ENCODE results near the gene MDM1. TPM values are rescaled to one million over a fixed set of nuclear protein-coding genes. Genes with fewer than 3 reads are reported as not detected.

MDM1 gene
- total and polyA plus RNA-seq, 4 donors: 23.1 to 36.3 (median 34.5) TPM

DNA sequence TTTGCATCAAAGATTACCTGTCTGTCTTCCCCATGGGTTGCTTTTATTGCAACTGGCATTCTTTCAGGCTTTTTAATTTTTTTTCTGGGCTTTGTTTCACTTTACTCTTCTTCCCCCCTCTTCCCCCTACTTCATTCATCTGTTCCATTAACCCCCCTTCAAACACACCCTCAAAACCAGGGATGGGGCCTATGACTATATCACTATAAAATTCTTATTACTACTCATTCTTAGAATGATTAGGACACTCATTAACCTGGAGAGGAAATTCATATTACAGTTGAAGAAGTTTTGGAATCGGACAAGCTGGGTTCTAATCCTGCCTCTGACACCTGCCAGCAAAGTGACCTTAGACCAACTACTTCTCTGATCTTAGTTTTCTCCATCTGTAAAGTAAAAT, 24.8 kb upstream of the MDM1 start:
- Histone ChIP-seq H3K27ac (ENCODE audit: low read depth, low read length) (no peak overlapping the region), H3K27me3 (ENCODE audit: control insufficient read depth, insufficient read depth, low read length) (no peaks in the 10 kb centered on the region), H3K4me3 (ENCODE audit: low read depth, low read length) (no peak overlapping the region), H3K36me3 (ENCODE audit: control insufficient read depth, insufficient read depth, low read length) (no peaks in the 10 kb centered on the region), H3K9me3 (ENCODE audit: control insufficient read depth, insufficient read depth, low read length) (no peaks in the 10 kb centered on the region), H3K4me1 (ENCODE audit: control insufficient read depth, insufficient read depth, low read length) (peaks cover 4% of the 10 kb centered on the region)
- WGBS (ENCODE audit: insufficient coverage): no CpG with 5 or more reads among the region's 1 CpG
- no peak for DNase-seq (ENCODE audit: low read depth in 4 of 6, low spot score in 6 of 6)

GRCh38 chr12:68356060-68356695, 24.0 kb upstream of the MDM1 start:
- H3K27ac ChIP-seq (ENCODE audit: low read depth, low read length): no peak overlapping the region

DNA sequence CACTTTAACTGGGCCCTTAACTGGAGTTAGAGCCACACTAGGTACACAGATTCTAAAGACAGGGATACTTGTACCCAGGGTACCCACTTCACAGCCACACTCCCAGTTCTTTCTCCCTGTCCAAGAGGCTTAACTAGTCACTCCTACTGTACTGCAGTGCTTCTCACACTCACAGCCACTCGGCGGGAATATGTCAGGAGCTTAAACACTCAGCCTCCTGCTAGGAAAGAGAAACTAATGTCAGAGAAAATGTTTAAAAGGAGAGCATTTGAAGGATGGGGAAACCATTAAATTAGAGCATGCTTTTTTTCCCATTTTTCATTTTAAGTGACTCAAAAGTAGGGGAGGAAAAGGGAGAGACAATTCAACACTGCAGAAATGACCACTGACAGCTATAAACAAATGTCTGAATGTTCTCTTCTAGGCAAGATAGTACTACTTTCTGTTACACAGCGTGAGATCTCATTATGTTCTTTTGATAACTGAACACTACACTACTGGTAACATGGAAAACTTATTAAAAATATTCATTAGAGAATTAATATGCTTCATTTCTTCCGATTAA, 22.9 kb upstream of the MDM1 start:
- Histone ChIP-seq H3K4me3 (ENCODE audit: low read depth, low read length) (no peak overlapping the region), H3K36me3 (ENCODE audit: control insufficient read depth, insufficient read depth, low read length) (no peaks in the 10 kb centered on the region), H3K27me3 (ENCODE audit: control insufficient read depth, insufficient read depth, low read length) (no peaks in the 10 kb centered on the region), H3K9me3 (ENCODE audit: control insufficient read depth, insufficient read depth, low read length) (no peaks in the 10 kb centered on the region), H3K27ac (ENCODE audit: low read depth, low read length) (no peak overlapping the region), H3K4me1 (ENCODE audit: control insufficient read depth, insufficient read depth, low read length) (peaks cover 4% of the 10 kb centered on the region)
- WGBS (ENCODE audit: insufficient coverage): no CpG with 5 or more reads among the region's 4 CpGs
- DNase-seq (ENCODE audit: low read depth in 4 of 6, low spot score in 6 of 6): peak in 1 of 6 donors; percentile 28

More at GRCh38 chr12:68356060-68356695, 24.0 kb upstream of the MDM1 start:
- no peak overlapping the region for H3K4me3 ChIP-seq (ENCODE audit: low read depth, low read length)
- DNase-seq (ENCODE audit: low read depth in 4 of 6, low spot score in 6 of 6): peak in 1 of 6 donors; percentile 47
- no peaks in the 10 kb centered on the region for H3K9me3 ChIP-seq (ENCODE audit: control insufficient read depth, insufficient read depth, low read length)
- H3K27me3 ChIP-seq (ENCODE audit: control insufficient read depth, insufficient read depth, low read length): no peaks in the 10 kb centered on the region
- H3K36me3 ChIP-seq (ENCODE audit: control insufficient read depth, insufficient read depth, low read length): no peaks in the 10 kb centered on the region
- H3K4me1 ChIP-seq (ENCODE audit: control insufficient read depth, insufficient read depth, low read length): peaks cover 4% of the 10 kb centered on the region

DNA sequence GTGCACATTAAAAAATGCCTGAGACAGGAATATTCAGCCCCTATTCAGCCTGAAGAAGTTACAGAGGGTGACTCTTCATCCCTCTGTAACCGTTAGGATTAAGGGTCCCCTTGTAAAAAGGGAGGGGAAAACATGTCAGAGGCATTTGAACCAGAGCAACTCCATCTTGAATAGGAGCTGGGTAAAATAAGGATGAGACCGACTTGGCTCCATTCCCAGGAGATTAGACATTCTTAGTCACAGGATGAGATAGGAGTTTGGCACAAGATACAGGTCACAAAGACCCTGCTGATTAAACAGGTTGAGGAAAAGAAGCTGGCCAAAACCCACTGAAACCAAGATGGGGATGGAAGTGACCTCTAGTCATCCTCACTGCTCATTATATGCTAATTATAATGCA, 19.9 kb upstream of the MDM1 start:
- WGBS (ENCODE audit: insufficient coverage): 80% methylated on average over 1 of the region's 2 CpGs
- no peak overlapping the region for H3K4me3 ChIP-seq (ENCODE audit: low read depth, low read length)
- no peaks in the 10 kb centered on the region for H3K4me1 ChIP-seq (ENCODE audit: control insufficient read depth, insufficient read depth, low read length)
- H3K9me3 ChIP-seq (ENCODE audit: control insufficient read depth, insufficient read depth, low read length): no peaks in the 10 kb centered on the region
- H3K27me3 ChIP-seq (ENCODE audit: control insufficient read depth, insufficient read depth, low read length): no peaks in the 10 kb centered on the region
- no peak overlapping the region for H3K27ac ChIP-seq (ENCODE audit: low read depth, low read length)
- no peaks in the 10 kb centered on the region for H3K36me3 ChIP-seq (ENCODE audit: control insufficient read depth, insufficient read depth, low read length)
- DNase-seq (ENCODE audit: low read depth in 4 of 6, low spot score in 6 of 6): no peak

- H3K27ac ChIP-seq (ENCODE audit: low read depth, low read length): no peak overlapping the region
- no peaks in the 10 kb centered on the region for H3K9me3 ChIP-seq (ENCODE audit: control insufficient read depth, insufficient read depth, low read length)
- H3K27me3 ChIP-seq (ENCODE audit: control insufficient read depth, insufficient read depth, low read length): no peaks in the 10 kb centered on the region
- H3K4me1 ChIP-seq (ENCODE audit: control insufficient read depth, insufficient read depth, low read length): no peaks in the 10 kb centered on the region
- DNase-seq (ENCODE audit: low read depth in 4 of 6, low spot score in 6 of 6): no peak
- 100% methylated on average over 1 of the region's 3 CpGs for WGBS (ENCODE audit: insufficient coverage)
- no peaks in the 10 kb centered on the region for H3K36me3 ChIP-seq (ENCODE audit: control insufficient read depth, insufficient read depth, low read length)
- H3K4me3 ChIP-seq (ENCODE audit: low read depth, low read length): no peak overlapping the region
Observed at GRCh38 chr12:68350753-68351152, 18.6 kb upstream of the MDM1 start.

- Histone ChIP-seq H3K9me3 (ENCODE audit: control insufficient read depth, insufficient read depth, low read length) (no peaks in the 10 kb centered on the region), H3K27me3 (ENCODE audit: control insufficient read depth, insufficient read depth, low read length) (no peaks in the 10 kb centered on the region), H3K4me1 (ENCODE audit: control insufficient read depth, insufficient read depth, low read length) (no peaks in the 10 kb centered on the region), H3K4me3 (ENCODE audit: low read depth, low read length) (no peak overlapping the region), H3K27ac (ENCODE audit: low read depth, low read length) (no peak overlapping the region), H3K36me3 (ENCODE audit: control insufficient read depth, insufficient read depth, low read length) (no peaks in the 10 kb centered on the region)
- DNase-seq (ENCODE audit: low read depth in 4 of 6, low spot score in 6 of 6): no peak
- 60% methylated on average over 3 of the region's 5 CpGs for WGBS (ENCODE audit: insufficient coverage)
Observed at GRCh38 chr12:68349921-68350606, 17.9 kb upstream of the MDM1 start.

GRCh38 chr12:68349220-68349621, 17.1 kb upstream of the MDM1 start:
- H3K9me3 ChIP-seq (ENCODE audit: control insufficient read depth, insufficient read depth, low read length): no peaks in the 10 kb centered on the region
- H3K36me3 ChIP-seq (ENCODE audit: control insufficient read depth, insufficient read depth, low read length): no peaks in the 10 kb centered on the region
- no peaks in the 10 kb centered on the region for H3K27me3 ChIP-seq (ENCODE audit: control insufficient read depth, insufficient read depth, low read length)
- peak in 2 of 6 donors; percentile 28 to 84 for DNase-seq (ENCODE audit: low read depth in 4 of 6, low spot score in 6 of 6)
- no peaks in the 10 kb centered on the region for H3K4me1 ChIP-seq (ENCODE audit: control insufficient read depth, insufficient read depth, low read length)
- no CpG with 5 or more reads among the region's 2 CpGs for WGBS (ENCODE audit: insufficient coverage)
- H3K4me3 ChIP-seq (ENCODE audit: low read depth, low read length): no peak overlapping the region
- no peak overlapping the region for H3K27ac ChIP-seq (ENCODE audit: low read depth, low read length)

GRCh38 chr12:68348419-68348818, 16.3 kb upstream of the MDM1 start:
- no peaks in the 10 kb centered on the region for H3K27me3 ChIP-seq (ENCODE audit: control insufficient read depth, insufficient read depth, low read length)
- no peak overlapping the region for H3K27ac ChIP-seq (ENCODE audit: low read depth, low read length)
- no peak overlapping the region for H3K4me3 ChIP-seq (ENCODE audit: low read depth, low read length)
- no peak for DNase-seq (ENCODE audit: low read depth in 4 of 6, low spot score in 6 of 6)
- no peaks in the 10 kb centered on the region for H3K36me3 ChIP-seq (ENCODE audit: control insufficient read depth, insufficient read depth, low read length)
- WGBS (ENCODE audit: insufficient coverage): 100% methylated on average over 2 of the region's 5 CpGs
- H3K9me3 ChIP-seq (ENCODE audit: control insufficient read depth, insufficient read depth, low read length): no peaks in the 10 kb centered on the region
- no peaks in the 10 kb centered on the region for H3K4me1 ChIP-seq (ENCODE audit: control insufficient read depth, insufficient read depth, low read length)

- 94% methylated on average over 2 of the region's 3 CpGs for WGBS (ENCODE audit: insufficient coverage)
- no peaks in the 10 kb centered on the region for H3K27me3 ChIP-seq (ENCODE audit: control insufficient read depth, insufficient read depth, low read length)
- H3K4me3 ChIP-seq (ENCODE audit: low read depth, low read length): no peak overlapping the region
- no peaks in the 10 kb centered on the region for H3K36me3 ChIP-seq (ENCODE audit: control insufficient read depth, insufficient read depth, low read length)
- DNase-seq (ENCODE audit: low read depth in 4 of 6, low spot score in 6 of 6): no peak
- no peak overlapping the region for H3K27ac ChIP-seq (ENCODE audit: low read depth, low read length)
- H3K4me1 ChIP-seq (ENCODE audit: control insufficient read depth, insufficient read depth, low read length): no peaks in the 10 kb centered on the region
- H3K9me3 ChIP-seq (ENCODE audit: control insufficient read depth, insufficient read depth, low read length): no peaks in the 10 kb centered on the region
Observed at GRCh38 chr12:68345763-68346162, 13.6 kb upstream of the MDM1 start.

DNA sequence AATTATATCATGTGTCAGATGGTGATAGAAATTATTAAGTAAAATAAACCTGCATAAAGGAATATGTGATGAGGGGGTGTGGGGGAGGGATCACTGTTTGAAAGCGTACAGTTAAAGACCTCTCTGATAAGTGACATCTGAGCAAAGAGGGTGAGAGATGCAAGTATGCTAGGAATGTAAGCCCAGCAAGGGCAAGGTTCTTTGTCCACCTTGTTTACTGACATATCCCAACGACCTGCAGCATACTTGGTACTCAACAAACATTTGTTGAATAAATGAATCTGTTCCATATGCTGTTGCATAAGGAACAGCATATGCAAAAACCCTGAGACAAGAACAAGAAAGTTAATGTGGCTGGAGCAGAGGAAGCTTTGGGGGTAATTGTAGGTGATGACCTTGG, 12.0 kb upstream of the MDM1 start:
- WGBS (ENCODE audit: insufficient coverage): 83% methylated on average over 1 of the region's 2 CpGs
- H3K27me3 ChIP-seq (ENCODE audit: control insufficient read depth, insufficient read depth, low read length): no peaks in the 10 kb centered on the region
- H3K4me1 ChIP-seq (ENCODE audit: control insufficient read depth, insufficient read depth, low read length): no peaks in the 10 kb centered on the region
- H3K9me3 ChIP-seq (ENCODE audit: control insufficient read depth, insufficient read depth, low read length): no peaks in the 10 kb centered on the region
- no peak overlapping the region for H3K27ac ChIP-seq (ENCODE audit: low read depth, low read length)
- DNase-seq (ENCODE audit: low read depth in 4 of 6, low spot score in 6 of 6): no peak
- H3K4me3 ChIP-seq (ENCODE audit: low read depth, low read length): no peak overlapping the region
- no peaks in the 10 kb centered on the region for H3K36me3 ChIP-seq (ENCODE audit: control insufficient read depth, insufficient read depth, low read length)
